GOT3 (cell line): Measurements from ENCODE around the gene COL12A1.
A peak's percentile ranks its signal among the peaks of the same experiment; 100 is the strongest.
"Not testable (repeated sequence)": the region's sequence is repeated elsewhere in the genome, so short reads cannot be mapped to it uniquely, and the experiment has no call there.

ENCODE experiments used
- DNase-seq: peaks from one replicate; lab custom pipeline; 2025; ENCODE audit warnings: mixed read lengths; lab: John Stamatoyannopoulos, UW

Gene COL12A1

DNA sequence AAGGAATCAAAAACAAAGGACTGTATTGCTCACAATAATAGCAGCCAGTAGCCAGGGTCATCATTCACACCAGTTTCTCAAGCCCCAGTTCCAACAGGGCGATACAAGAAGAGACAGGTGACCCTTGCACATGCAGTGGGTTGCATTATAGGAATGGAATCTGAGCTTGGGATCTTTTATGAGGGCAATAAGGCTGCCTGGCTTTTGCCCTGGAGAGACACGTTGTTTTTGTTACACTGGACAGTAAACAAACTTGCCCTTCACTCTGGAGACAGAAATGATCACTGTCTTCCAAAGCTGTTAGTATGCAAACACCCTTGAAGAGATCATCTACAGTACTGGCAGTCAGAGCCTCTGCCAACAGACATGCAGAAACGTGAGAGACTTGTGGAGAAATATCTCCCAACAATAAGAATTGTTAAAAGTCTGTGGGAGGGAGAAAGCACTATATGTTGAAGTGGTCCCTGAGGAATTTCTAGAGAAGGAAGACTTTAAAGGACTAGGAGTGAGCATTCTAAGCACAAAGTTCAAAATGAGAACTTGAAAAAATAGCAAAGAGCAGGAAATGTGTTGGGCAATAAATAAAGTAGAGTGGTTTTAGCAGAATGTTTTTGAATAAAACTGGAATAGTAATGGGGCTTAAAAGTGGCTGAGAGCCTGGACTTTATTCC lies 6.2 kb upstream of the COL12A1 start:
- DNase-seq: no peak

DNA sequence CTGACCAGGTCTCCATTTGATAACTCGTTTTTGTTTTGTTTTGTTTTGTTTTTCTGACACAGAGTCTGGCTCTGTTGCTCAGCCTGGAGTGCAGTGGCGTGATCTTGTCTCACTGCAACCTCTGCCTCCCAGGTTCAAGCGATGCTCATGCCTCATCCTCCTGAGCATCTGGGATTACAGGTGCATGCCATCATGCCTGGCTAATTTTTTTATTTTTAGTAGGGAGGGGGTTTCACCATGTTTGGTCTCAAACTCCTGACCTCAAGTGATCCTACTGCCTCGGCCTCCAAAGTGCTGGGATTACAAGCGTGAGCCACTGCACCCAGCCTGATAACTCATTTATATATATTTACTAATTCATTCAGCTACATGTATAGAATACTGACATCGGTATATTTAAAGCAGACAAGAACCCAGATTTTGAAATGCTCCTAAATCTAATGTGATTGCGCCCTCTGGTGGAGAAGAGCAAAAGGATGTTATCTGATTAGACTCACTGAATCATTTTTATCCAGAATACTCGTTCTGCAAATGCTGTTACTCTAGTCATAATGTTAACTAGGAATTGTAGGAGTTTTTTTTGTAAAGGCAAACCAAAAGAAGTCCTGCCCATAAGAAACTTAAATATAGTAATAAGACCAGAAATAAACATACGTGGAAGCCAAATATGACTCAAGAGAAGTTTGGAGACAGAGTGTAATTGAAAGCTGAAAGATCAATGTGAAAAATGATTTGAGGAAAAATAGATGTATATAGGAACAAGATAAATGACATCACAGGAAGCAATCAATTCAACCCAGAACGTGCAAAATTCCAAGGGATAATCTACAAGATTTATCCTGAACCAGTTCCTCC lies 5.3 kb upstream of the COL12A1 start:
- DNase-seq: no peak

DNA sequence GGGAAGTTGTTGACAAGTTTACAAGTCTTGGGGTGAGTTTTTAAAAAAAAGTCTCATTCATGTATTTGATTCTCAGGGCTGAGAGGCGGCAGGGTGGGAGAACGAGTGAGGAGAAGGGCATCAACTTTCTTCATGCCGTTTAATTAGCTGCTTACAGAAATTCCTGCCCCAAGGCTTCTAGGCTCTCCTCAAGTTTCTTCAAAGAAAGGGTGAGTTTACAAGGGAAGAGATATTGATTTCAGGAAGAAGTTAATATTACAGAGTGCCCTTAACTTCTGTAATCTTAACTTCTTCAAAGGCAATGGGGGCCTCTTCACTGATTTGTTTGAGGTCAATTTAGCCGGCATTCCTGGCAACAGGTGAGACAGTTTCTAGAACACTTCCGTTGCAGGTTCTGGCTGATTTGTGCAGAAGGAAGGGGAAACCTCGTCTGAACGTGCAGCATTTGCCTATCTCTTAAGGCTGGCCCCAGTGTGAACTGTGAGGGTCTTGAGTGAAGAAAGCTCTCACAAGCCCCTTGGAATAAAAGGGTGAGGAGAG lies 3.4 kb upstream of the COL12A1 start:
- no peak for DNase-seq

DNA sequence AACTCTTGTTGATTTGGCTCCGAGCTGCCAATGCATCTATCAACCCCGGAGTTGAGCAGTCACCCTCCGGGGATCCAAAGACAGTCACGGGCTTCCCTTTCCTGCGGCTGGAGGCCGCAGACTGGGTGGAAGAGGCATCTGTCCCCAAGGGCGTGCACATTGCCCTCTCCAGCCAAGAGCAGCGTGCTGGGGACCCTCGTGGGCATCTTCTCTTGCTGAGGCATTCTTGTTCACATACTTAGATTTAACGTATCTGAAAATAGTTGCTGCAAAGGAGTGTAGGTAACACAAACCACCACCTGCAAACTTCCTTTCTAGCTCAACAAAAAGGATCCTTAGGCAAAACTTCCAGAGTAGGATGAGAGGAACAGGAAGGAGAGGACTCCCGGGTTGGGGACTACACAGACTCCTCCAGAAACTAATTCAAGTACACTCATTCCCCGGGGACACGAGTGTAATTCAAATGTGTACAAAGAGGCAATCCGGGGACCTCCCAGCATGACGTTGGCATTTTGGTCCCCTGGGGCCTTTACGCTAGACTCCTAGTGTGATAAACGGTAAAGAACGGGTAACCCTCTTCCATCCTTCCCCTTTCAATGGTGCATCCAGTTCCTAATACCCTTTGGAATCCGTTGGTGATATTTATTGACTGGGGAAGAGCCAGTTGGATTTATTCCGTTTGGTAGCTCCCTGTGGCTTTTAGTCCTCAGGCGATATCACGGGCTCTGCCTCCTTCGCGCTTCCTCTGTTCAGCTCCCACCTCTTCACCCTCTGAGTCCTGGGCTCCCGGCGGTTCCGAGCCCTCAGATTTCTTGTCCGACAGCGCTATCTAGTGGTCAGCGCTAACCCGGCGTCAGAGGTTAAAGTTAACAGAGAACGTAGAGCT lies 2.7 kb upstream of the COL12A1 start:
- DNase-seq: peak; percentile 70

DNA sequence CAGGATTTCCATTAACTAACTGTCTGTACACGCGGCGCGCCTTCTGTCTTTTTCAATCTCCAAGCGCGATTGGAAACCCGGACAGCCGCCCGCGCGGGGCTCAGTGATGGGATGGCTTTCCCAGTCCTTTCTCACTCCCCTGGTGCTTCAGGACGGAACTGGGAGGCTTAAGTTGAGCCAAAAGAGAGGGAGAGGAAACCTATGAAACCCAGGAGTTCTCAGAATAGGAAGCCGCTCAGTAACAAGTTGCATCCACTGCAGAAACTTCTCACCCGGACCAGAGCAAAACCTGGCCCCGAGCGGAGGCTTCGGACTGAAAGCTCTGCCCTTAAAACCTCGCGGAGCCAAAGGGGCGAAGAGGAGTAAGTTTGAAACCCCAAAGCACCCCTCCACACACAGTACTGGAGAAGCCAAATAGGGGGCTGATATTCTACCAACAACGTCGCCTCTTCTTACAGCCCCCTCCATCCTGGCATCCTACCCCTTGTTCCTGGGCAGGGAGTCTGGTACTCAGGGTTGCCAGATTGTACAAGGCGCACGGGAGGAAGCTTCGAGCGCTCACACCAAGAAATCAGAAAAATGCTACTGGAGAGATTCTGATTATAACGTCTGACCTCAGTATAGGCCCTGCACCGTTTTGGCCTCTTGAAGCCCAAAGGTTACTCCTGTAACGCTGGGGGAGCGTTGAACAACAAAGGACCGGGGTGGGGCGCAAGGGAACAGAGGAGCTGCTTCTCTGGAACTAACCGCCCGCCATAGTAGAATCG lies 906 bp upstream of the COL12A1 start:
- no peak for DNase-seq

DNA sequence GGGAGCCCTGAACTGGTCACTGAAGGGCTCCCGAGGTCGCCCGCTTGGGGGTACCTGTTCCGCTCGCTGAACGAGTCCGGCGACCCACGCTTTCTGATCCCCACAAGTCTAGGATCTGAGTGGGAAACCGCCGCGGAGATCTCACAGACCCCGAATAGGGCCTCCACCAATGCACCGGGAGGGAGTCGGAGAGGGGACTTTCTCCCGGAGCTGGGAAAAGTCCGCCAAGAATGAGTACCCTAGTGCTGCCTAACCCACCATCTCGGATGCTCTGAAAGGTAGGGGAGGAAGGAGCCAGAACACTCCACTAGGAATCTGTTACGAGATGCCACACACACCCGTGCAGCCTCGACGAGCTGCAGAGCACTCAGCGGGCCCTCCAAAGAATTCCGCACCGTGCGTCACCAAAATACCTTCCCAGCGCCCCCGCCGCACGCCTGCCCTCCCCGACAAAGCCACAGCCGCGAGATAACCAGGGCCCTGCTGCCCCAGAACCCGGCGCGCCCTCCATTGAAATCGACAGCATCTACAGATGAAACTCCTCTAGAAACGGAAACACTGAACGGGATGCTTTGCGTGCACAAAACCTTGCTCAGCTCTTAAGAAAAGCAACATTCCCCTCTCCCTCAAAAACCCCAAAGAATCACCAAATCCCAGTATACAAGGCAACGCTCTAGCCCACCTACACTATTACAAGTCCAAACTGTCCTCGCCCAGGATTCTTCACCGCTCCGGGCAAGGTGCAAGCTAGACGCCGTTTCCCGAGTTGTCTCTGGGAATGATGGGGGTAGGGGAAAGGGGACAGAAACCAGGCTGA lies 686 bp downstream of the COL12A1 start:
- DNase-seq: no peak

DNA sequence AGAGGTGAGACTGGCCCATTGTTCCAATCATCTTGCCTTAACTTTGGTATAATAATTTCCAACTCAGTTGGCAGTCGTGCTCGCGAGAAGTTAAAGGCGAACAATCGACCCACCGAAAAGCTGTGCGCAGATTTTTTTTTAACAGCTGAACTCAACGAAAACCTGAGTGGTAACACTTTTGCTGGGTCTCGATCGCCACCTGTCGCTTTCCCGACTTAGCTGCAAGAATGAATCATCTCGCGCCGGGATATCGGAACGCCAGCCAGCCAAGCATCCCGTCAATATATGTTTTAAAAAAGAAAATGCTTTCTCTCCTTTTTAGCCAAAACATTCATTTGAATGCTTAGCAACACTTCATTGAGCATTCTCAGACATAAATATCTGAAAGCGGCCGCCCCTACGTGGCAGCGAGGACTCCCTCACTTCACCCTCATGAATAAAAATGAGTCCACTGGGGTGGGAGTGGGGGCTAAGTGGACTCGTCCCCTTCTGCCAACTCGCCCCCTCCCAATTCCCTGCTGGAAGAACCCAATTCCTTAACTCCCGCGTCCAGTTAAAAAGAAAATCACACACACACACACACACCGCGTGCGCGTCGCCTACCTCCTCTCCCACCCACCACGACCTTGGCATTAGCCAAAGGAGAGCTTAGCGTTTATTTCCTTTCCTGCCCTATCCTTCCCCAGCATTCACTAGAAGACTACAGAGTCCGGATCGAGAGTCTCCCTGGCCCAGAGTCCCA lies 1.5 kb downstream of the COL12A1 start:
- peak; percentile 42 for DNase-seq

DNA sequence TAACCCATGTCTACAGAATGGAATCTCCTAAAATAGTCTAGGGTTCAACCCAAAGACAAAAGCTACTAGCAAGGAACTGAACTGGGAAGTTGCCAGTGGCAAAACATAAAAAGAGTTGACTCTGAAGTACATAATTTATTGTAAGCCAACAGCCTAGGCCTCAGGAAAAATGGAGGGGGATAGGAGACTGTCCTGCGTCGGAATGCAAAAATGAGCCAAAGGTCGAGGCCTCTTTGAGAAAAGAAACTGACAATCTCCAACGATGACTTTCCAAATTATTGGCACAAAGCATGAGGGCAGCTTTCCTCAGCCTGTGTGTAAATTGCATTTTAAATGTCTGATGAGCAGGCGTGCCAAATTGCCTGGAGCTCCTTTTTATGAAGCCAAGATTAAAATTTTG lies 2.1 kb downstream of the COL12A1 start:
- DNase-seq: no peak

DNA sequence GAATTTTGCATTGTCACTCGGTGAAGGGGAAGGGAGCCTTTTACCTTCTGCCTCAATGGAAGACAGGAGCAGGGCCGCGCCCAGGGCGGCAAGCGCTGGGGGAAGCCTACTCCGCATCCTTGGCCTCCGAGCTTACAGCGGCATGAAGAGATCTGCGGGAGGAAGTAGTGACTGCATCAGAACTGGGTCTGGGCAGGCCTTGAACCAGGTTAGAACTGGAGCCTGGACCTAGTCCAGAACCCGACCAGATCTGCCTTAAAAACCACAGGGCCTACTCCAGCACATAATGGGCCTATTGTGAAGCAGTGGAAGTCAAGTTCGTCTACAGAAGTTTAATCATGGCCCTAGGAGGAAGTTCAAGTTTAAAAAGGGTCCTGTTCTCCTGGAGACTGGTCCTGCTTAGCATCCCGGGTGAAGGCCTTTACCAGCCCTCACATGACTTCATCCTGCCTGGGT lies 3.1 kb downstream of the COL12A1 start:
- no peak for DNase-seq

DNA sequence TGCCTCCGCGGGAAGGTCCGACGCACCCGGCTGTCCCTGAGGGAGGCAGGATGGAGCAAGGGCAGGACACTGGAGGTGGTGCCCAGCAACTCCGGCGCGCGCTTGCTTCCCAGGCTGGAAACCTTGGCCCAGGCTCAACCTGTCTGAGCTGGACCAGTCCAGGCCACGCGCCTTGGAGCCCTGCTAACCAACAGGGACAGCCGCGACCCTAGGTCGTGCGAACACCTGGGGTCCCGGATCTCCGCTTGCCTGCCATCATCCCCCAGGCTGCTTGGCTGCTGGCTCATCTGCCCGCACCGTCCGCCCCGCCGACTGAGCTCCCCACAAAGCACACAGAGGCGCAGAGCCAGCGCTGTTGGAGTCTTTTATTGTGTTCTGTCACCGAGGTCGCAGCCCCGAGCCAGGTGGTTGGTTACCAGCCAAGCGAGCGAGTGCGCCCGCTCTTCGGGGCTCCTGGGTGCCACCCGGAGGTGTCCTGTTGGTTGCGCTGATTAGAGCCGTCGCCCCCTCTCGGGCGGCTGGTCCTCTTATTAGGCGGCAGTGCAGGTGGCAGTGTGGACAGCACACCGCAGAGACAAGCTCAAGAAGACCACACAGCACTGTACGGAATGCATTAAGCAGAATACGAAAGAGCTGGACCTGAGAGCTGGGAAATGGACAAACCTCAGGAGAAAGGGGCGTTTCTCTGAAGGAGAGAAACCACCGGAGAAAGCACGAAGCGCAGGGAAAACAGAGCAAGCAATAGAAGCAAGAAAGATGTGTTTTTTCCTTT lies 3.8 kb downstream of the COL12A1 start:
- no peak for DNase-seq

DNA sequence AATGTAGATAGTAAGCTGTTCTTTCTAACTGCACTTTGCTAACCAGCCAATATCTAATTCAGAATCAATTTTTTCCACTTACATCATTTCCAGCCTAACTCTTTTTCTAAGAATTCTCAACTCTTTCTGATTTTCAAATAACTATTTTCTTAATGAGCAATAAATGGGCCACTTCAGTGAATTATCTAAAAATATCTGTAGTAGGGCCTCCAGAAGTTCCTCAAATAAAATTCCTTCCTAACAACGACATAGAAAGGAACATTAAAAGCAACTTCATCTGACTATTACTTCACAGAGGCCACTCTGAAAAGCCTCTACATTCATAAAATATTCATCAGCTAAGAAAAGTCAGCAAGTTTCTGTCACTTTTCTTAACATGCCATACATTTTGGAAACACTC lies 4.8 kb downstream of the COL12A1 start:
- no peak for DNase-seq

DNA sequence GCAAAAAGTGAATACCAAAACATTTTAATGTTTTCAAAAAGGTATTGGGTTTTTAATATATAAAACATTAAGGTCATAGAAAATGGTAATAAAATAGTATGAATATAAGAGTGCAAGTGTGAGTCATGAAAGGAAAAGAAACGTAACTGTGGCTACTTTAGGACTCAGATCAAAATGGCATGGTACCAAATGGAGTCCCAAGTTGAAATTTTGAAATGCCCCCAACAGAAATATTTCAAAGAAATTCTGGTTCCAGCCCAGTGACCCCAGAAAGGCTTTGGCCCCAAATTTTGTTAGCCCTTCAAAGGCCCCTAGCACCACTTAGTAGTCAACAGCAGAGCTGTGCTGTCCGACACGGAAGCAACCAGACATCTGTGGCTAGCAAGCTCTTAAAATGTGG lies 6.0 kb downstream of the COL12A1 start:
- DNase-seq: no peak

DNA sequence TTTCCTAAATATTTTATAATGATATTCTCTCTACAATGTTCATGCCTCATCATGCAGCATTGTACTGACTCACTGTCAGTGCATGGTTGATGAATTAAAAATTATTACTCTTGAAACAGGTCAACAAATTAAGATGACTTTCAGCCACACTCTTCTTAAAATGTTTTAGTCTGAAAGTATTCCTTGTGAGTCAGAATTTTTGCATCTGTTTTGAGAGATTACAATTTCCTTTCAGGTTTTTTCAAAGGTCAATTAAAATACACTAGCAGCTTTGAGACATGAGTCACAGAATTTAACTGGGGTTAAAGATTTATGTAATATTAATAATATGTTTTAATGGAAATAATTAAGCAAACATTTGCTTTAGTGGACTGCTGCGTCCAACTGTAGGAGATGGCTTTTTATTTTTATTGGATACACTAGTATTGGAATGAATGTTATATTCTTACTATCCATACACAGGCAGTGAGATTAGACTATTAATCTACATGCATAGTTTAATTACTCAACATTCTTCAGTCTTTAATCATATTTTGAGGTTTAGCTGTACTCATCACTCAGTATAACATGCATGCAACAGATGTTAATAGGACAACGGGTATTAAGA lies 9.7 kb downstream of the COL12A1 start:
- DNase-seq: no peak

DNA sequence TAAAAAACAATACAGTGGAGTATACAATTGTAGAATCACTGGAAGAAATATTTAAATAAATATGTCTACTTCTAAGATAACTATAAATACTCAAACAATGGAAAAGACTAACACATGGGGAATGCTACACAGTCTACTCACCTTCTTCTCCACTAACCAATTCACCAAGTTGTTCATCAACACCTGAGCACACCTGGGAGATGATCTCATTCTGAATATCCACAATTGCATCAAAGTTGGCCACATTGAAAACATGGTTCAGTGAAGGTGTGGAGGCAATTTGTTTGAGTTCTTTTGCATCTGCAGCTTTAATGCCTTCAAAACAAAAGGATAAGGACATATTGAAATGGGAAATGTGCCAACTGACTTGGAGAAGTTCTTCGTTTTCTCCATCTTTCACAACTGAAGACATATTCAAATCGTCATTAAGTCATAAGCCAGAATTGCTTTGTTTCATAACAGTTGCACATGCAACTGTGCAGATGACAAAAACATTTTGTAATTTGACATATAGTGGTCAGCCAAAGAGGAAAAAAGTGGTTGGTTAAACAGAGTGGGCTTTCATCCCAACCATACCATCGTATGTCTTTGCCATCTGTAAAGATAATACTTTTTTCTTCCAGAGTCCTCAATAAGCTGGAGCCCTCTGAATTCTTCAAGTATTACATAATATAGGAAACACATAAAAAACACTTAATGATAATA lies 17.5 kb downstream of the COL12A1 start:
- DNase-seq: no peak

DNA sequence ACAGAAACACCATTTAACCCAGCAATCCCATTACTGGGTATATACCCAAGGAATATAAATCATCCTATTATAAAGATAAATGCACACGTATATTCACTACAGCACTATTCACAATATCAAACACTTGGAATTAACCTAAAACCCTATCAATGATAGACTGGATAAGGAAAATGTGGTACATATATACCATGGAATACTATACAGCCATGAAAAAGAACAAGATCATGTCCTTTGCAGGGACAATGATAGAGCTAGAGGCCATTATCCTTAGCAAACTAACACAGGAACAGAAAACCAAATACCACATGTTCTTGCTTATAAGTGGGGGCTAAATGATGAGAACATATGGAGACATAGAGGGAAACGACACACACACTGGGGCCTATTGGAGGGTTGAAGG lies 19.3 kb downstream of the COL12A1 start:
- not testable (repeated sequence) for DNase-seq

DNA sequence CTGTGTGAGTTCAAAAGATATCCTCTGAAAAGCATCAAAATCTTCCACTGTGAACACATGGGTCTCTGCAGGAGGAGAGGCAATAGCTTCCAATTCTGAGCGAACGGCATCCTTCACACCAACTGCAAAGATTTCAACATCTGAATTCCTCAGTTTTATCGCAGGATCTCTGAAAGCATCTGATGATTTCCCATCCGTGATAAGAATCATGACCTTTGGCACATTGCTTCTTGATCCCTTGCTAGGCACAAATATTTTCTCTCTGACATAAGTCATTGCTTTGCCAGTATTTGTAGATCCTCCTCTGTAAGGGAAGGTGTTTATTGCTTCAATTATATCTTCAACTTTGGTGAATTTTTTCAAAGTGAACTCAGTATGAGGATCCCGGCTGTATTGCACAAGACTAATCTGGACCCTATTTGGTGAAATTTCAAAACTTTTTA lies 22.7 kb downstream of the COL12A1 start:
- DNase-seq: no peak

DNA sequence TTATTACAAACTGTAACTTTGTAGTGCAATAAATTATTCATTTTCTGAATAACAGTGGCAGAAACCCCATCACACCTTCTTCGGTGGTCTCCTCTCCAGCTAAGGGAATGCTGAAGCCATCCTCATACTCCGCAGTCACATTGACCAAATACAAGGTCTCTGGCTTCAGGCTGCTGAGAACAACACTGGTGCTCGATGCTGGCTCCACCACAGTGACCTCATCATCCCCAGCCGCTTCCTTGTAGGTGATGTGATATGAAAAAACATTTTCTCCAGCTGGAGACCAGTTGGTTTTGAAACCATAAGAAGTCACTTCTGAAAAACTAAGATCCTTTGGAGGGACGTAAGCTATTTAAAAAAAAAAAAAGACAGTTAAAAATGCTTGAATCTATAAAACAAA lies 25.0 kb downstream of the COL12A1 start:
- DNase-seq: no peak

DNA sequence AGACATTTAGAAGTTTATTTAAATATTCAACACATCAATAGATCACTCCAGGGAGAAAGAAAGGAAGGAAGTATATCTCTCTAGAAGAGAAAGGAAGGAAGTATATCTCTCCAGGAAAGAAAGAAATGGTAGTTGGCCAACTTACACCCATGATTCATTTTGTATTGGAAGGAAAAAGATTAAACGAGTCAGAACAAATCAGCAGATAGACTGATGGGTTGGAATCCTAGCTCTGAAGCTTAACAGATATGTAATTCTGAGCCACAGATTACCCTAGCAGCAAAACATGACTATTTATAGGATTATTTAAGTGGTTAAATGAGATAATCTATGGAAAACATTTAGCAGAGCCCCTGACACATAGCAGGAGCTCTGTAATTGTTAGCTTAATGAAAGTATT lies 27.1 kb downstream of the COL12A1 start:
- DNase-seq: no peak
